ENCODE results near the gene TUT1. TPM values are rescaled to one million over a fixed set of nuclear protein-coding genes. Genes with fewer than 3 reads are reported as not detected.

The TUT1 gene
- total RNA-seq, 1 experiment from 2014 or later = 19.9 TPM

DNA sequence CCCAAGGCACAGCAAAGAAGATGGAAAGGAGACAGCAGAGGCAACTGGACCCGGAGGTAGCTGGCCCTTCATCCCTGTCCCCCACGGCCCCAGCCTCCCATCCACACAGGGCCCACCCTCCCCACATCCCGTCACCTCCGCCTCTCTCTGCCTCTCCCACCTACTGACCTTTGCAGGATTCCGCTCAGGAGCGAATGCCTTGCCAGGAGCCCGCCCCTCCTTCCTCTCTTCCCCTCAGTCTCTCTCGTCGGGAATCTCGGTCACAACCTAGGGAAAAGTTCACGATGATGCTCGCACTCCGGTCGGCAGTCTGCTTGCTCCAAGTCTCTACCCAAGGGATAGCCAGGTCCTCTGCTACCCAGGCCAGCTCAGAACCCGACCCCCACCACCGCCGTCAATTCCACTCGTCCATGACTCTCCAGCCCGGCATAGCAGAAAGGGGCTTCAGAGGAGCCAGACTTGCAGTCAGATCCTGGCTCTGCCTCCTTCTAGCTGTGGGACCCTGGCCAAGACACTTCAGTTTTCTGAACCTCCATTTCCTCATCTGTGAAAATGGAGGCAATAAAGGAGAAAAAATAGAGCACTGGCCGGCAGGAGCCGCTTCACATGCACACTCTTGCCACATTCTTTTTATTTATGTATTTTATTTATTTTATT lies 54.9 kb downstream of the TUT1 start:
- peaks cover 34% of the 10 kb centered on the region for H3K36me3 ChIP-seq (ENCODE audit: control insufficient read depth, insufficient read depth, low read length)
- peaks cover 44% of the 10 kb centered on the region for H3K4me1 ChIP-seq (ENCODE audit: control insufficient read depth, insufficient read depth, low read length)
- no peak overlapping the region for H3K4me3 ChIP-seq (ENCODE audit: low read depth in 2 of 2, low read length in 2 of 2)
- ATAC-seq = no peak
- no peaks in the 10 kb centered on the region for H3K9me3 ChIP-seq (ENCODE audit: control insufficient read depth, insufficient read depth, low read depth, low read length)
- TF ChIP-seq SIN3A (IDR thresholded peaks at IDR 0.05; ENCODE audit: borderline replicate concordance, insufficient read depth, low read depth, low read length) (no peak), TCF7L2 (IDR thresholded peaks at IDR 0.05; ENCODE audit: low read depth, low read length) (no peak), POLR2AphosphoS5 (IDR thresholded peaks at IDR 0.05; ENCODE audit: low read depth, low read length) (no peak)
- TF ChIP-seq, protein P1, sequence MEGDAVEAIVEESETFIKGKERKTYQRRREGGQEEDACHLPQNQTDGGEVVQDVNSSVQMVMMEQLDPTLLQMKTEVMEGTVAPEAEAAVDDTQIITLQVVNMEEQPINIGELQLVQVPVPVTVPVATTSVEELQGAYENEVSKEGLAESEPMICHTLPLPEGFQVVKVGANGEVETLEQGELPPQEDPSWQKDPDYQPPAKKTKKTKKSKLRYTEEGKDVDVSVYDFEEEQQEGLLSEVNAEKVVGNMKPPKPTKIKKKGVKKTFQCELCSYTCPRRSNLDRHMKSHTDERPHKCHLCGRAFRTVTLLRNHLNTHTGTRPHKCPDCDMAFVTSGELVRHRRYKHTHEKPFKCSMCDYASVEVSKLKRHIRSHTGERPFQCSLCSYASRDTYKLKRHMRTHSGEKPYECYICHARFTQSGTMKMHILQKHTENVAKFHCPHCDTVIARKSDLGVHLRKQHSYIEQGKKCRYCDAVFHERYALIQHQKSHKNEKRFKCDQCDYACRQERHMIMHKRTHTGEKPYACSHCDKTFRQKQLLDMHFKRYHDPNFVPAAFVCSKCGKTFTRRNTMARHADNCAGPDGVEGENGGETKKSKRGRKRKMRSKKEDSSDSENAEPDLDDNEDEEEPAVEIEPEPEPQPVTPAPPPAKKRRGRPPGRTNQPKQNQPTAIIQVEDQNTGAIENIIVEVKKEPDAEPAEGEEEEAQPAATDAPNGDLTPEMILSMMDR (IDR thresholded peaks at IDR 0.05) = no peak
- TF ChIP-seq, protein P2, sequence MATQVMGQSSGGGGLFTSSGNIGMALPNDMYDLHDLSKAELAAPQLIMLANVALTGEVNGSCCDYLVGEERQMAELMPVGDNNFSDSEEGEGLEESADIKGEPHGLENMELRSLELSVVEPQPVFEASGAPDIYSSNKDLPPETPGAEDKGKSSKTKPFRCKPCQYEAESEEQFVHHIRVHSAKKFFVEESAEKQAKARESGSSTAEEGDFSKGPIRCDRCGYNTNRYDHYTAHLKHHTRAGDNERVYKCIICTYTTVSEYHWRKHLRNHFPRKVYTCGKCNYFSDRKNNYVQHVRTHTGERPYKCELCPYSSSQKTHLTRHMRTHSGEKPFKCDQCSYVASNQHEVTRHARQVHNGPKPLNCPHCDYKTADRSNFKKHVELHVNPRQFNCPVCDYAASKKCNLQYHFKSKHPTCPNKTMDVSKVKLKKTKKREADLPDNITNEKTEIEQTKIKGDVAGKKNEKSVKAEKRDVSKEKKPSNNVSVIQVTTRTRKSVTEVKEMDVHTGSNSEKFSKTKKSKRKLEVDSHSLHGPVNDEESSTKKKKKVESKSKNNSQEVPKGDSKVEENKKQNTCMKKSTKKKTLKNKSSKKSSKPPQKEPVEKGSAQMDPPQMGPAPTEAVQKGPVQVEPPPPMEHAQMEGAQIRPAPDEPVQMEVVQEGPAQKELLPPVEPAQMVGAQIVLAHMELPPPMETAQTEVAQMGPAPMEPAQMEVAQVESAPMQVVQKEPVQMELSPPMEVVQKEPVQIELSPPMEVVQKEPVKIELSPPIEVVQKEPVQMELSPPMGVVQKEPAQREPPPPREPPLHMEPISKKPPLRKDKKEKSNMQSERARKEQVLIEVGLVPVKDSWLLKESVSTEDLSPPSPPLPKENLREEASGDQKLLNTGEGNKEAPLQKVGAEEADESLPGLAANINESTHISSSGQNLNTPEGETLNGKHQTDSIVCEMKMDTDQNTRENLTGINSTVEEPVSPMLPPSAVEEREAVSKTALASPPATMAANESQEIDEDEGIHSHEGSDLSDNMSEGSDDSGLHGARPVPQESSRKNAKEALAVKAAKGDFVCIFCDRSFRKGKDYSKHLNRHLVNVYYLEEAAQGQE (IDR thresholded peaks at IDR 0.05; ENCODE audit: insufficient read depth in 1 of 2, low read depth in 2 of 2, low read length in 1 of 2) = no peak
- POLR2A ChIA-PET = interaction anchor here (0.6 kb wide), 1 partner anchor 24 kb away, joined by 3 read pairs; no protein-coding TSS in a partner anchor
- intact Hi-C loops (cut with micrococcal nuclease; ENCODE audit: unreplicated experiment) (no loop called here), in situ Hi-C loops (cut with HindIII; ENCODE audit: low pct_unique_long_range_greater_than_20kb, low sequenced_read_pairs) (no loop called here)
- no peak for DNase-seq (ENCODE audit: low read depth, low spot score)
- H3K27me3 ChIP-seq (ENCODE audit: control insufficient read depth, insufficient read depth, low read length) = no peaks in the 10 kb centered on the region
- no TSS peak for BruUV-seq (replicated peaks)
- CTCF ChIA-PET = interaction anchor here (1.4 kb wide), 1 partner anchor 24 kb away, joined by 4 read pairs; no protein-coding TSS in a partner anchor
- peak overlapping the region; percentile 54 for H3K27ac ChIP-seq (ENCODE audit: low read length)

DNA sequence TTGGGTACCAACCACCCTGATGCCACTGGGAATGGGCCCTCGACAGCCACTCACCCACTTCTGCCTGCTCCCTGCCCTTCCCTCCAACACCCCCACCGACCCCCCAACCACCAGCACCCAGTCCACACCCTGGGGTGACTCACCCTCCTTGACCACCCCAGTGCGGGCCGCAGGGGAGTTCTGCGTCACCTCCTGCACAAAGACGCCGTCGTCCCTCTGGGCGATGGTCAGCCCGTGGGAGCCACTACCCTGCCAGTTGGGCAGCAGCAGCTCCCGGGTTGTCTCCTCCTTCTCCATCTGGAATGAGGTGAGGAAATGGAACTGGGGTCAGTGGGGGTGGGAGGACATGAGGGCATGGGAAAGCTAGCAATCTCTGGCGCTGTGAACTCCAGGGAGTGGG lies 55.5 kb downstream of the TUT1 start:
- Histone ChIP-seq H3K4me3 (ENCODE audit: low read depth in 2 of 2, low read length in 2 of 2) (no peak overlapping the region), H3K27me3 (ENCODE audit: control insufficient read depth, insufficient read depth, low read length) (no peaks in the 10 kb centered on the region), H3K36me3 (ENCODE audit: control insufficient read depth, insufficient read depth, low read length) (peaks cover 40% of the 10 kb centered on the region), H3K4me1 (ENCODE audit: control insufficient read depth, insufficient read depth, low read length) (peaks cover 38% of the 10 kb centered on the region), H3K27ac (ENCODE audit: low read length) (no peak overlapping the region; the same call in 1 of the 2 replicates), H3K9me3 (ENCODE audit: control insufficient read depth, insufficient read depth, low read depth, low read length) (no peaks in the 10 kb centered on the region)
- intact Hi-C loops (cut with micrococcal nuclease; ENCODE audit: unreplicated experiment) (no loop called here), in situ Hi-C loops (cut with HindIII; ENCODE audit: low pct_unique_long_range_greater_than_20kb, low sequenced_read_pairs) (no loop called here)
- TF ChIP-seq, protein P1 (IDR thresholded peaks at IDR 0.05) = no peak
- TF ChIP-seq SIN3A (IDR thresholded peaks at IDR 0.05; ENCODE audit: borderline replicate concordance, insufficient read depth, low read depth, low read length) (no peak), POLR2AphosphoS5 (IDR thresholded peaks at IDR 0.05; ENCODE audit: low read depth, low read length) (no peak), TCF7L2 (IDR thresholded peaks at IDR 0.05; ENCODE audit: low read depth, low read length) (no peak)
- TF ChIP-seq, protein P2 (IDR thresholded peaks at IDR 0.05; ENCODE audit: insufficient read depth in 1 of 2, low read depth in 2 of 2, low read length in 1 of 2) = no peak
- BruUV-seq (replicated peaks) = no TSS peak
- ChIA-PET CTCF (interaction anchor here (0.6 to 1.4 kb wide), 2 partner anchors 24 to 25 kb away, joined by 3 to 4 read pairs; no protein-coding TSS in a partner anchor), POLR2A (interaction anchor here (0.6 kb wide), 1 partner anchor 25 kb away, joined by 3 read pairs; no protein-coding TSS in a partner anchor)
- DNase-seq (ENCODE audit: low read depth, low spot score) (no peak), ATAC-seq (no peak)

Data from Panc1 (cell line).